Measurements from ENCODE around the gene OR2V2. TPM values are rescaled to one million over a fixed set of nuclear protein-coding genes. Genes with fewer than 3 reads are reported as not detected.
"Not testable (repeated sequence)": the region's sequence is repeated elsewhere in the genome, so short reads cannot be mapped to it uniquely, and the experiment has no call there.

Gene OR2V2
- total RNA-seq, 4 donors from 2014 or later = not detected

- Histone ChIP-seq H3K27ac (no peak overlapping the region), H3K9me3 (no peaks in the 10 kb centered on the region), H3K4me1 (no peaks in the 10 kb centered on the region), H3K4me3 (no peak overlapping the region), H3K36me3 (no peaks in the 10 kb centered on the region), H3K27me3 (peaks cover 55% of the 10 kb centered on the region)
- TF ChIP-seq, protein P1, sequence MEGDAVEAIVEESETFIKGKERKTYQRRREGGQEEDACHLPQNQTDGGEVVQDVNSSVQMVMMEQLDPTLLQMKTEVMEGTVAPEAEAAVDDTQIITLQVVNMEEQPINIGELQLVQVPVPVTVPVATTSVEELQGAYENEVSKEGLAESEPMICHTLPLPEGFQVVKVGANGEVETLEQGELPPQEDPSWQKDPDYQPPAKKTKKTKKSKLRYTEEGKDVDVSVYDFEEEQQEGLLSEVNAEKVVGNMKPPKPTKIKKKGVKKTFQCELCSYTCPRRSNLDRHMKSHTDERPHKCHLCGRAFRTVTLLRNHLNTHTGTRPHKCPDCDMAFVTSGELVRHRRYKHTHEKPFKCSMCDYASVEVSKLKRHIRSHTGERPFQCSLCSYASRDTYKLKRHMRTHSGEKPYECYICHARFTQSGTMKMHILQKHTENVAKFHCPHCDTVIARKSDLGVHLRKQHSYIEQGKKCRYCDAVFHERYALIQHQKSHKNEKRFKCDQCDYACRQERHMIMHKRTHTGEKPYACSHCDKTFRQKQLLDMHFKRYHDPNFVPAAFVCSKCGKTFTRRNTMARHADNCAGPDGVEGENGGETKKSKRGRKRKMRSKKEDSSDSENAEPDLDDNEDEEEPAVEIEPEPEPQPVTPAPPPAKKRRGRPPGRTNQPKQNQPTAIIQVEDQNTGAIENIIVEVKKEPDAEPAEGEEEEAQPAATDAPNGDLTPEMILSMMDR (IDR thresholded peaks at IDR 0.05) = no peak
- TF ChIP-seq EP300 (IDR thresholded peaks at IDR 0.05) = no peak
- no peak for TF ChIP-seq POLR2A (IDR thresholded peaks at IDR 0.05)
- TF ChIP-seq POLR2AphosphoS5 (IDR thresholded peaks at IDR 0.05) = no peak
- WGBS = 61% methylated on average over 3 of the region's 3 CpGs
- DNase-seq (ENCODE audit: low spot score in 2 of 2) = no peak
These were observed 29.0 kb downstream of the OR2V2 start for GRCh38 chr5:181176254-181176952.

- not testable (repeated sequence) for H3K36me3 ChIP-seq; H3K27ac ChIP-seq; H3K4me3 ChIP-seq; H3K4me1 ChIP-seq; H3K9me3 ChIP-seq; DNase-seq (ENCODE audit: low spot score in 2 of 2)
- 68% methylated on average over 14 of the region's 14 CpGs for WGBS
- peaks cover 44% of the 10 kb centered on the region for H3K27me3 ChIP-seq
These were observed 30.2 kb downstream of the OR2V2 start for GRCh38 chr5:181177559-181177958.

DNA sequence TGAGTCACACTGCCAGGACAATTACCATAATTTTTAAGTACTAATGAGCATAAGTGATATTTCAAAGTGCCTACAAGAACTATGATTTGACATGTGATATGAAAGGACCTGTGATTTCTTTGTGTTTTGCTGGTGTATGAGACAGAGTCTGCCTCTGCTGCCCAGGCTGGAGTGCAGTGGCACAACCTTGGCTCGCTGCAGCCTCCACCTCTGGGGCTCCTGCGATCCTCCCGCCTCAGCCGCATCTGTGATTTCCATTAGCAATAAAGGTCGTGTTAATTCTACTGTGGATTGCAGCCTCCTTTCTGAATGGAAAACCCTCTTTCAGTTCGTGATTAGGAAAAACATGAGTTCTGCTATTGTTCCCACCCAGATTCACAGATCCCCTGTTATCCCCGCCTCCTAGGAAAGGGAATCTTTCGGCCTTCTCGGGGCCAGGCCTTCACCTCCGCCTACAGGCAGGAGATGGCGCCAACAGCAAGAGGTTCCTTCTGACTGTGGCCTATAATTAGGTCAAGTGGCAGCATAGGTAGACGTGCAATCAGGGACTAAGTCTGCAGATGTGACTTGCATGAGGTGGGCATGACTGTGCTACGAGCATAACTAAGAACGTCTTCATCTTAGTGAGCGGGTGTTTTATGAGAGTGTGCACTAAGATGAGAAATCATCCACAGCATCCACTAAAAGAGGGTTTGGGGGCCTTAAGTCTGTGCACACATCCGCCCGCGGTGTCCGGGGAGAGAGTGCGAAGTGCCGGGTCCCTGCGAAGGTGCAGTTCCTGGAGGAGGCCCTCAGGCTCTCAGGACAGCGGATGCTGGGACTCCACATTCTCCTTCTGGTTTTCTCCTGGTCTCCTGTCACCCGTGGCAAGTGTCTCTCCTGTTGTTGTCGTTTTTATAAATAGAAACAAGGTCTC is 34.5 kb downstream of the OR2V2 start:
- H3K9me3 ChIP-seq = no peaks in the 10 kb centered on the region
- 44% methylated on average over 20 of the region's 25 CpGs for WGBS
- H3K4me3 ChIP-seq = no peak overlapping the region
- peaks cover 1% of the 10 kb centered on the region for H3K27me3 ChIP-seq
- no peak overlapping the region for H3K27ac ChIP-seq
- H3K36me3 ChIP-seq = no peaks in the 10 kb centered on the region
- TF ChIP-seq, protein P1 (IDR thresholded peaks at IDR 0.05) = peak; percentile 68 to 77
- TF ChIP-seq POLR2A (IDR thresholded peaks at IDR 0.05) = no peak
- peaks cover 11% of the 10 kb centered on the region for H3K4me1 ChIP-seq
- DNase-seq (ENCODE audit: low spot score in 2 of 2) = no peak

GRCh38 chr5:181182651-181183050 is 35.3 kb downstream of the OR2V2 start:
- Histone ChIP-seq H3K4me3 (no peak overlapping the region), H3K36me3 (no peaks in the 10 kb centered on the region), H3K27ac (no peak overlapping the region), H3K9me3 (no peaks in the 10 kb centered on the region), H3K4me1 (peaks cover 15% of the 10 kb centered on the region), H3K27me3 (no peaks in the 10 kb centered on the region)
- no peak for DNase-seq (ENCODE audit: low spot score in 2 of 2)
- WGBS = 59% methylated on average over 12 of the region's 12 CpGs
- TF ChIP-seq, protein P1 (IDR thresholded peaks at IDR 0.05) = no peak
- TF ChIP-seq POLR2A (IDR thresholded peaks at IDR 0.05) = no peak
- no peak for TF ChIP-seq EP300 (IDR thresholded peaks at IDR 0.05)
- no peak for TF ChIP-seq POLR2AphosphoS5 (IDR thresholded peaks at IDR 0.05)

GRCh38 chr5:181184845-181185216 is 37.4 kb downstream of the OR2V2 start:
- H3K4me3 ChIP-seq = peak overlapping the region; percentile 52
- H3K9me3 ChIP-seq = no peaks in the 10 kb centered on the region
- peaks cover 27% of the 10 kb centered on the region for H3K4me1 ChIP-seq
- WGBS = 86% methylated on average over 16 of the region's 16 CpGs
- TF ChIP-seq POLR2A (IDR thresholded peaks at IDR 0.05) (no peak), EP300 (IDR thresholded peaks at IDR 0.05) (no peak), POLR2AphosphoS5 (IDR thresholded peaks at IDR 0.05) (no peak)
- TF ChIP-seq, protein P1 (IDR thresholded peaks at IDR 0.05) = no peak
- H3K27ac ChIP-seq = no peak overlapping the region
- no peaks in the 10 kb centered on the region for H3K36me3 ChIP-seq
- no peak for DNase-seq (ENCODE audit: low spot score in 2 of 2)
- no peaks in the 10 kb centered on the region for H3K27me3 ChIP-seq
